Dermis microvascular lymphatic vessel endothelial cell (primary cell): ENCODE measurements around the gene IQGAP2. TPM values are rescaled to one million over a fixed set of nuclear protein-coding genes. Genes with fewer than 3 reads are reported as not detected.
"Not testable (repeated sequence)": the region's sequence is repeated elsewhere in the genome, so short reads cannot be mapped to it uniquely, and the experiment has no call there.

Experiments used
- DNase-seq, 2 donors: peaks; one replicate each; pipeline versions ENCODE4 v3.0.0 to v3.0.0-alpha.2; 2010; ENCODE audit warnings: low read depth in 2 of 2
- total RNA-seq: library from RNA; depleted of rRNA; stranded (reverse); fragments of >200 nt; gene quantifications from 2 replicates; pipeline ENCODE4 v1.2.1, GENCODE V29; 2014

The IQGAP2 gene
- total RNA-seq, 1 donor from 2014 or later = 1.8 TPM

GRCh38 chr5:76736679-76737556, 333.8 kb downstream of the IQGAP2 start:
- peak in 1 of 2 donors; percentile 19 for DNase-seq

- DNase-seq = no peak
Observed at GRCh38 chr5:76737846-76738245, 334.8 kb downstream of the IQGAP2 start.

GRCh38 chr5:76741506-76741905, 338.4 kb downstream of the IQGAP2 start:
- not testable (repeated sequence) for DNase-seq

- no peak for DNase-seq
Observed at GRCh38 chr5:76742583-76742982, 339.5 kb downstream of the IQGAP2 start.

- DNase-seq = no peak
Observed at GRCh38 chr5:76744632-76745031, 341.5 kb downstream of the IQGAP2 start.

GRCh38 chr5:76745670-76746069, 342.6 kb downstream of the IQGAP2 start:
- DNase-seq = no peak

GRCh38 chr5:76746677-76747076, 343.6 kb downstream of the IQGAP2 start:
- DNase-seq = no peak

GRCh38 chr5:76747706-76748105, 344.6 kb downstream of the IQGAP2 start:
- no peak for DNase-seq

- no peak for DNase-seq
Observed at GRCh38 chr5:76751291-76751690, 348.2 kb downstream of the IQGAP2 start.

GRCh38 chr5:76754668-76755078, 351.6 kb downstream of the IQGAP2 start:
- DNase-seq = no peak

GRCh38 chr5:76755779-76756637, 352.9 kb downstream of the IQGAP2 start:
- DNase-seq = no peak

GRCh38 chr5:76757049-76757448, 354.0 kb downstream of the IQGAP2 start:
- DNase-seq = no peak

Other genes starting within 250 kb of the IQGAP2 start
- 0.13 and 0.25 TPM in 2 replicates for gene F2RL2, start 220.1 kb downstream of the IQGAP2 start, total RNA-seq